GM12878 (cell line): ENCODE measurements around the gene VIT. TPM values are rescaled to one million over a fixed set of nuclear protein-coding genes. Genes with fewer than 3 reads are reported as not detected.
"Not testable (repeated sequence)": the region's sequence is repeated elsewhere in the genome, so short reads cannot be mapped to it uniquely, and the experiment has no call there.

Experiments used
- ATAC-seq: fragments of 200-7000 bp; cut with Tn5 transposase; 3 replicates; pipeline ENCODE4 v1.9.1; 2020; ENCODE audit warnings: mild to moderate bottlenecking, moderate library complexity
- BruUV-seq: library from RNA; stranded (reverse); fragments of 400-500 nt; replicated peaks from 2 replicates; lab custom pipeline; 2021; lab: Mats Ljungman, UMichigan
- CTCF ChIA-PET: fragments of 300-600 bp; sonication (Branson Sonifier 250); formaldehyde crosslinking; extraction: SDS; loops from one replicate; lab custom pipeline; 2021; ENCODE audit warnings: inconsistent platforms; lab: Yijun Ruan, JAX
- POLR2A ChIA-PET: fragments of 350-600 bp; formaldehyde crosslinking; extraction: SDS; loops from one replicate; lab custom pipeline; 2021; ENCODE audit warnings: inconsistent platforms; lab: Charles Lee
- RAD21 ChIA-PET: fragments of 300-600 bp; sonication (Branson Sonifier 250); formaldehyde crosslinking; loops from one replicate; lab custom pipeline; 2023; ENCODE audit warnings: antibody characterized with exemption; ENCODE audit not compliant: unreplicated experiment; lab: Charles Lee
- SMC1A ChIA-PET: fragments of 300-600 bp; sonication (Branson Sonifier 250); formaldehyde crosslinking; loops from one replicate; lab custom pipeline; 2023; ENCODE audit not compliant: unreplicated experiment, uncharacterized antibody; lab: Charles Lee
- DNase-seq: peaks from one replicate; pipeline ENCODE4 v3.0.0-alpha.2; 2011; ENCODE audit warnings: low read depth, low spot score
- FAIRE-seq: peaks from 3 replicates; lab custom pipeline; 2011; peaks lifted over from hg19 to GRCh38; lab: Jason Lieb, UNC
- H2AFZ ChIP-seq: 2 replicates; pipeline ENCODE4 v1.6.0; 2011; ENCODE audit warnings: low read depth, low read length, control low read depth; ENCODE audit not compliant: control insufficient read depth
- H3K27ac ChIP-seq: 2 replicates; pipeline ENCODE4 v1.5.1; 2011; ENCODE audit warnings: control low read depth; ENCODE audit not compliant: control insufficient read depth, insufficient read depth
- H3K27me3 ChIP-seq, 2 experiments: replicated peaks in 1 of 2; 2 replicates each; pipeline versions ENCODE4 v1.6.0 to v1.6.1; 2011; ENCODE audit warnings: low read length in 1 of 2; ENCODE audit not compliant: control insufficient read depth in 2 of 2, insufficient read depth in 2 of 2
- H3K36me3 ChIP-seq, 2 experiments: 2 replicates each; pipeline ENCODE4 v1.5.1; 2011; ENCODE audit warnings: low read length in 1 of 2; ENCODE audit not compliant: control insufficient read depth in 2 of 2, insufficient read depth in 2 of 2
- H3K4me1 ChIP-seq: 2 replicates; pipeline ENCODE4 v1.6.1; 2011; ENCODE audit warnings: mild to moderate bottlenecking, low read length, moderate library complexity, mixed read lengths; ENCODE audit not compliant: control insufficient read depth, insufficient read depth
- H3K4me2 ChIP-seq: 2 replicates; pipeline ENCODE4 v1.6.0; 2011; ENCODE audit warnings: control low read depth; ENCODE audit not compliant: control insufficient read depth, insufficient read depth
- H3K4me3 ChIP-seq: fragments of 200-600 bp; sonication (generic); 2 replicates; pipeline ENCODE4 v1.5.1; 2016
- H3K79me2 ChIP-seq: 2 replicates; pipeline ENCODE4 v1.6.0; 2011; ENCODE audit warnings: low read length; ENCODE audit not compliant: control insufficient read depth, insufficient read depth
- H3K9ac ChIP-seq: 2 replicates; pipeline ENCODE4 v1.8.0; 2011; ENCODE audit warnings: low read length, control low read depth, mixed read lengths; ENCODE audit not compliant: control insufficient read depth, insufficient read depth
- H3K9me3 ChIP-seq: replicated peaks from 3 replicates; pipeline ENCODE4 v1.5.1; 2011; ENCODE audit warnings: mild to moderate bottlenecking, low read length; ENCODE audit not compliant: control insufficient read depth, insufficient read depth
- H4K20me1 ChIP-seq: 2 replicates; pipeline ENCODE4 v1.6.0; 2011; ENCODE audit not compliant: control insufficient read depth, insufficient read depth
- IKZF1 ChIP-seq: fragments of 450-650 bp; conservative IDR thresholded peaks from 2 replicates; pipeline ENCODE4 v1.6.1; 2017; ENCODE audit warnings: antibody characterized with exemption, mild to moderate bottlenecking
- MYB ChIP-seq: fragments of 150-350 bp; IDR thresholded peaks from 2 replicates; pipeline ENCODE4 v1.6.1; 2014; ENCODE audit warnings: mild to moderate bottlenecking, low read depth, low read length, borderline replicate concordance
- NFYB ChIP-seq: IDR thresholded peaks from 2 replicates; pipeline ENCODE4 v1.6.1; 2011; ENCODE audit warnings: low read depth, mild to moderate bottlenecking, low read length, improper control_type of control experiment, moderate library complexity; ENCODE audit not compliant: insufficient read depth
- NR2C1 ChIP-seq: fragments of 450-650 bp; IDR thresholded peaks from 2 replicates; pipeline ENCODE4 v1.6.1; 2017; ENCODE audit warnings: antibody characterized with exemption, mild to moderate bottlenecking, moderate library complexity
- NRF1 ChIP-seq: conservative IDR thresholded peaks from 2 replicates; pipeline ENCODE4 v1.6.1; 2011; ENCODE audit warnings: mild to moderate bottlenecking, low read depth, low read length, improper control_type of control experiment
- SIX5 ChIP-seq: IDR thresholded peaks from 2 replicates; pipeline ENCODE4 v1.6.1; 2011; ENCODE audit warnings: mild to moderate bottlenecking, low read depth, low read length, moderate library complexity; ENCODE audit not compliant: severe bottlenecking
- SRF ChIP-seq, 2 experiments: IDR thresholded peaks; 2 replicates each; pipeline ENCODE4 v1.6.1; 2011; ENCODE audit warnings: low read depth in 2 of 2, low read length in 2 of 2, mild to moderate bottlenecking in 1 of 2, moderate library complexity in 1 of 2
- USF2 ChIP-seq: IDR thresholded peaks from 2 replicates; pipeline ENCODE4 v1.6.1; 2011; ENCODE audit warnings: low read depth, low read length, improper control_type of control experiment, borderline replicate concordance
- ZBTB4 ChIP-seq: fragments of 450-650 bp; formaldehyde crosslinking; IDR thresholded peaks from 2 replicates; pipeline ENCODE4 v1.4.0; 2022; ENCODE audit warnings: mild to moderate bottlenecking, moderate library complexity
- WGBS: methylation state at CpG from one replicate; pipeline ENCODE4 v1.1.6; 2016; ENCODE audit warnings: low lambda C conversion rate; ENCODE audit not compliant: insufficient replicate concordance, insufficient coverage; ENCODE audit errors: missing lambda C conversion rate; 5-methylcytosine and 5-hydroxymethylcytosine counted together
- in situ Hi-C: fragments of 300-500 bp; cut with MboI; formaldehyde crosslinking; loops from 9 replicates; pipeline ENCODE4 v1.14.3; 2018; ENCODE audit warnings: mixed read lengths
- intact Hi-C: fragments of 100-400 bp; cut with micrococcal nuclease; formaldehyde crosslinking; loops from one replicate; pipeline ENCODE4 v1.14.2; 2022; ENCODE audit not compliant: unreplicated experiment
- polyA plus RNA-seq, 11 experiments: library from polyadenylated mRNA; depleted of rRNA in 4 of 11; unstranded in 6 of 11; stranded (reverse) in 5 of 11; fragments of >200 nt; fragmentation: Nextera tagmentation in 4 of 11; fragmentation: Illumina TruSeq in 1 of 11; extraction: Ambion mirVana in 4 of 11; extraction: Trizol in 1 of 11; gene quantifications; 1 replicate in 1 of 11; 2 replicates in 10 of 11; pipeline versions ENCODE4 v1.2.1 to v1.2.3, GENCODE V29; 2011 to 2016; ENCODE audit warnings: inconsistent platforms in 2 of 11, missing spikeins in 2 of 11, low read depth in 1 of 11
- total RNA-seq, 4 experiments: library from RNA; depleted of rRNA in 3 of 4; stranded (reverse); fragments of >200 nt in 3 of 4; fragmentation: Illumina TruSeq in 1 of 4; extraction: Trizol in 1 of 4; gene quantifications; 2 replicates each; pipeline versions ENCODE4 v1.2.1 to v1.2.3, GENCODE V29; 2013 to 2021

VIT gene
- total and polyA plus RNA-seq, 10 of the 15 experiments (the other 5 are each of a cell fraction or from before 2014, with no cell fraction given) = 0.05 to 0.14 TPM; not detected in 8

GRCh38 chr2:36689013-36689412, 7.5 kb upstream of the VIT start:
- 51% methylated on average over 15 of the region's 15 CpGs for WGBS
- ATAC-seq, H3K9ac ChIP-seq, POLR2A ChIA-PET, H3K4me1 ChIP-seq, H3K79me2 ChIP-seq, RAD21 ChIA-PET, H4K20me1 ChIP-seq, CTCF ChIA-PET, intact Hi-C loops, H2AFZ ChIP-seq, H3K9me3 ChIP-seq, H3K27ac ChIP-seq, BruUV-seq, in situ Hi-C loops, H3K36me3 ChIP-seq, DNase-seq, FAIRE-seq, H3K27me3 ChIP-seq, H3K4me3 ChIP-seq, H3K4me2 ChIP-seq, SMC1A ChIA-PET: not testable (repeated sequence)

GRCh38 chr2:36692121-36692520, 4.4 kb upstream of the VIT start:
- H4K20me1 ChIP-seq = no peaks in the 10 kb centered on the region
- ChIA-PET CTCF (no interaction called here), SMC1A (no interaction called here), POLR2A (no interaction called here), RAD21 (no interaction called here)
- DNase-seq (no peak), FAIRE-seq (no peak), ATAC-seq (no peak)
- H3K4me3 ChIP-seq = no peak overlapping the region
- in situ Hi-C loops = no loop called here
- no peaks in the 10 kb centered on the region for H3K9me3 ChIP-seq
- H3K4me1 ChIP-seq = no peaks in the 10 kb centered on the region
- 27% methylated on average over 2 of the region's 2 CpGs for WGBS
- H3K9ac ChIP-seq = no peak overlapping the region
- H3K36me3 ChIP-seq = no peaks in the 10 kb centered on the region
- intact Hi-C loops = no loop called here
- BruUV-seq = no TSS peak
- H3K27me3 ChIP-seq = no peaks in the 10 kb centered on the region
- no peak overlapping the region for H3K4me2 ChIP-seq
- H3K79me2 ChIP-seq = no peaks in the 10 kb centered on the region
- H2AFZ ChIP-seq = no peak overlapping the region
- H3K27ac ChIP-seq = no peak overlapping the region
- TF ChIP-seq MYB = no peak
- TF ChIP-seq USF2 = no peak
- no peak for TF ChIP-seq SRF (IDR thresholded peaks at IDR 0.05; ENCODE audit: low read depth in 2 of 2, low read length in 2 of 2)
- no peak for TF ChIP-seq ZBTB4 (CRISPR knock-in tag)
- TF ChIP-seq IKZF1 = no peak
- TF ChIP-seq SIX5 = no peak
- TF ChIP-seq NFYB = no peak
- no peak for TF ChIP-seq NR2C1
- no peak for TF ChIP-seq NRF1
